ENCODE data around the gene ABCC5. TPM values are rescaled to one million over a fixed set of nuclear protein-coding genes. Genes with fewer than 3 reads are reported as not detected.

The ABCC5 gene
- total RNA-seq, 2 experiments from 2014 or later: 25.1 to 25.6 TPM

- no peaks in the 10 kb centered on the region for H3K9me3 Mint-ChIP-seq
- DNase-seq (no peak), ATAC-seq (ENCODE audit: low read depth) (no peak)
- H3K36me3 Mint-ChIP-seq: no peaks in the 10 kb centered on the region
- H3K27ac Mint-ChIP-seq: no peak overlapping the region
- H3K4me3 Mint-ChIP-seq: no peak overlapping the region
- H3K27me3 Mint-ChIP-seq: no peaks in the 10 kb centered on the region
- H3K4me1 Mint-ChIP-seq: no peaks in the 10 kb centered on the region
- POLR2A ChIA-PET: no interaction called here
Observed at GRCh38 chr3:183914856-183915255, 102.8 kb downstream of the ABCC5 start.

GRCh38 chr3:183913580-183913920 is 104.1 kb downstream of the ABCC5 start:
- Mint-ChIP-seq H3K4me1 (no peaks in the 10 kb centered on the region), H3K4me3 (no peak overlapping the region), H3K36me3 (no peaks in the 10 kb centered on the region), H3K9me3 (no peaks in the 10 kb centered on the region), H3K27ac (no peak overlapping the region), H3K27me3 (no peaks in the 10 kb centered on the region)
- POLR2A ChIA-PET: no interaction called here
- ATAC-seq (ENCODE audit: low read depth) (no peak), DNase-seq (no peak)

- no peaks in the 10 kb centered on the region for H3K9me3 Mint-ChIP-seq
- H3K36me3 Mint-ChIP-seq: no peaks in the 10 kb centered on the region
- no peak for DNase-seq
- no peaks in the 10 kb centered on the region for H3K27me3 Mint-ChIP-seq
- no peak overlapping the region for H3K4me3 Mint-ChIP-seq
- POLR2A ChIA-PET: no interaction called here
- H3K27ac Mint-ChIP-seq: no peak overlapping the region
- H3K4me1 Mint-ChIP-seq: no peaks in the 10 kb centered on the region
- no peak for ATAC-seq (ENCODE audit: low read depth)
Observed at GRCh38 chr3:183912895-183913579, 104.6 kb downstream of the ABCC5 start.

- no peak for ATAC-seq (ENCODE audit: low read depth)
- no peak for DNase-seq
- no peaks in the 10 kb centered on the region for H3K27me3 Mint-ChIP-seq
- H3K36me3 Mint-ChIP-seq: no peaks in the 10 kb centered on the region
- H3K4me1 Mint-ChIP-seq: no peaks in the 10 kb centered on the region
- no peaks in the 10 kb centered on the region for H3K9me3 Mint-ChIP-seq
- H3K4me3 Mint-ChIP-seq: no peak overlapping the region
- POLR2A ChIA-PET: no interaction called here
- H3K27ac Mint-ChIP-seq: no peak overlapping the region
Observed at GRCh38 chr3:183911763-183912506, 105.7 kb downstream of the ABCC5 start.

GRCh38 chr3:183911087-183911486 is 106.6 kb downstream of the ABCC5 start:
- Mint-ChIP-seq H3K4me1 (no peaks in the 10 kb centered on the region), H3K9me3 (no peaks in the 10 kb centered on the region), H3K4me3 (no peak overlapping the region), H3K27me3 (no peaks in the 10 kb centered on the region), H3K27ac (no peak overlapping the region), H3K36me3 (no peaks in the 10 kb centered on the region)
- DNase-seq (no peak), ATAC-seq (ENCODE audit: low read depth) (no peak)
- POLR2A ChIA-PET: no interaction called here

- Mint-ChIP-seq H3K4me3 (no peak overlapping the region), H3K27me3 (no peaks in the 10 kb centered on the region), H3K9me3 (no peaks in the 10 kb centered on the region), H3K36me3 (no peaks in the 10 kb centered on the region), H3K27ac (no peak overlapping the region), H3K4me1 (no peaks in the 10 kb centered on the region)
- POLR2A ChIA-PET: no interaction called here
- ATAC-seq (ENCODE audit: low read depth) (no peak), DNase-seq (no peak)
Observed at GRCh38 chr3:183909030-183909600, 108.6 kb downstream of the ABCC5 start.

GRCh38 chr3:183907911-183908331 is 109.8 kb downstream of the ABCC5 start:
- Mint-ChIP-seq H3K4me1 (no peaks in the 10 kb centered on the region), H3K36me3 (no peaks in the 10 kb centered on the region), H3K9me3 (no peaks in the 10 kb centered on the region), H3K27me3 (no peaks in the 10 kb centered on the region), H3K4me3 (no peak overlapping the region), H3K27ac (no peak overlapping the region)
- DNase-seq (no peak), ATAC-seq (ENCODE audit: low read depth) (no peak)
- POLR2A ChIA-PET: no interaction called here

- H3K9me3 Mint-ChIP-seq: no peaks in the 10 kb centered on the region
Observed at GRCh38 chr3:183907176-183907575, 110.5 kb downstream of the ABCC5 start.

GRCh38 chr3:183906234-183906921 is 111.3 kb downstream of the ABCC5 start:
- Mint-ChIP-seq H3K9me3 (no peaks in the 10 kb centered on the region), H3K4me3 (no peak overlapping the region), H3K36me3 (no peaks in the 10 kb centered on the region), H3K27me3 (peaks cover 2% of the 10 kb centered on the region), H3K27ac (no peak overlapping the region), H3K4me1 (no peaks in the 10 kb centered on the region)
- ATAC-seq (ENCODE audit: low read depth) (no peak), DNase-seq (no peak)
- POLR2A ChIA-PET: no interaction called here

More at GRCh38 chr3:183907176-183907575, 110.5 kb downstream of the ABCC5 start:
- no peak for ATAC-seq (ENCODE audit: low read depth)
- Mint-ChIP-seq H3K4me3 (no peak overlapping the region), H3K36me3 (no peaks in the 10 kb centered on the region), H3K4me1 (no peaks in the 10 kb centered on the region), H3K27ac (no peak overlapping the region), H3K27me3 (no peaks in the 10 kb centered on the region)
- POLR2A ChIA-PET: no interaction called here
- DNase-seq: no peak

GRCh38 chr3:183904833-183905780 is 112.6 kb downstream of the ABCC5 start:
- H3K36me3 Mint-ChIP-seq: no peaks in the 10 kb centered on the region
- peaks cover 6% of the 10 kb centered on the region for H3K27me3 Mint-ChIP-seq
- peaks cover 3% of the 10 kb centered on the region for H3K9me3 Mint-ChIP-seq
- no peak overlapping the region for H3K4me3 Mint-ChIP-seq
- H3K27ac Mint-ChIP-seq: no peak overlapping the region
- DNase-seq (no peak), ATAC-seq (ENCODE audit: low read depth) (no peak)
- POLR2A ChIA-PET: no interaction called here
- no peaks in the 10 kb centered on the region for H3K4me1 Mint-ChIP-seq

GRCh38 chr3:183898028-183898431 is 119.7 kb downstream of the ABCC5 start:
- Mint-ChIP-seq H3K36me3 (no peaks in the 10 kb centered on the region), H3K9me3 (peaks cover 3% of the 10 kb centered on the region), H3K27ac (no peak overlapping the region), H3K4me1 (peaks cover 6% of the 10 kb centered on the region), H3K27me3 (peaks cover 6% of the 10 kb centered on the region), H3K4me3 (no peak overlapping the region)
- no peak for DNase-seq
- no peak for ATAC-seq (ENCODE audit: low read depth)
- POLR2A ChIA-PET: interaction anchor here (0.5 kb wide), 1 partner anchor 21 kb away, joined by 3 read pairs; no protein-coding TSS in a partner anchor

- Mint-ChIP-seq H3K4me3 (no peak overlapping the region), H3K27me3 (peaks cover 8% of the 10 kb centered on the region), H3K4me1 (peaks cover 6% of the 10 kb centered on the region), H3K36me3 (no peaks in the 10 kb centered on the region), H3K27ac (no peak overlapping the region), H3K9me3 (peaks cover 3% of the 10 kb centered on the region)
- POLR2A ChIA-PET: no interaction called here
- DNase-seq: no peak
- ATAC-seq (ENCODE audit: low read depth): no peak
Observed at GRCh38 chr3:183897606-183898005, 120.1 kb downstream of the ABCC5 start.

- POLR2A ChIA-PET: no interaction called here
- Mint-ChIP-seq H3K36me3 (no peaks in the 10 kb centered on the region), H3K27me3 (peaks cover 8% of the 10 kb centered on the region), H3K4me1 (peaks cover 6% of the 10 kb centered on the region), H3K27ac (no peak overlapping the region), H3K4me3 (no peak overlapping the region), H3K9me3 (peaks cover 3% of the 10 kb centered on the region)
- DNase-seq (no peak), ATAC-seq (ENCODE audit: low read depth) (no peak)
Observed at GRCh38 chr3:183896610-183897009, 121.1 kb downstream of the ABCC5 start.
